ENCODE measurements around the gene SCN3B. TPM values are rescaled to one million over a fixed set of nuclear protein-coding genes. Genes with fewer than 3 reads are reported as not detected.

Gene SCN3B
- total RNA-seq, 1 experiment from 2014 or later, result not detected

Other genes starting within 250 kb of the SCN3B start
- gene GRAMD1B, start 224.4 kb downstream of the SCN3B start, total RNA-seq (2014; rRNA removed; shearing (Covaris generic)), result 14.9 and 16.9 TPM in 2 replicates
- gene ZNF202, start 87.0 kb upstream of the SCN3B start, total RNA-seq (2014; rRNA removed; shearing (Covaris generic)), result 5.5 and 11.3 TPM in 2 replicates
- not detected in 2 replicates for gene OR6X1, start 99.9 kb upstream of the SCN3B start, total RNA-seq (2014; rRNA removed; shearing (Covaris generic))
- not detected in 2 replicates for gene OR6M1, start 151.7 kb upstream of the SCN3B start, total RNA-seq (2014; rRNA removed; shearing (Covaris generic))
- not detected in 2 replicates for gene TMEM225, start 231.0 kb upstream of the SCN3B start, total RNA-seq (2014; rRNA removed; shearing (Covaris generic))
- gene OR8D4, start 247.5 kb upstream of the SCN3B start, total RNA-seq (2014; rRNA removed; shearing (Covaris generic)), result not detected in 2 replicates

All from RPMI7951 (cell line).